Fibroblast of lung (primary cell): ENCODE data around the gene PDE4D. TPM values are rescaled to one million over a fixed set of nuclear protein-coding genes. Genes with fewer than 3 reads are reported as not detected.

Source experiments
- DNase-seq, 2 donors: peaks; one replicate each; pipeline versions ENCODE4 v3.0.0 to v3.0.0-alpha.2; 2010; ENCODE audit warnings: low read depth in 2 of 2
- H2AFZ ChIP-seq: 2 replicates; pipeline ENCODE4 v1.5.1; 2012; ENCODE audit warnings: low read length, control low read depth, inconsistent platforms
- H3K27ac ChIP-seq: 2 replicates; pipeline ENCODE4 v1.5.1; 2011; ENCODE audit warnings: low read length, control low read depth; ENCODE audit not compliant: insufficient read depth
- H3K27me3 ChIP-seq: 2 replicates; pipeline ENCODE4 v1.5.1; 2011; ENCODE audit warnings: mild to moderate bottlenecking, low read length; ENCODE audit not compliant: control insufficient read depth, insufficient read depth
- H3K36me3 ChIP-seq: 2 replicates; pipeline ENCODE4 v1.5.1; 2011; ENCODE audit warnings: low read length; ENCODE audit not compliant: control insufficient read depth, insufficient read depth
- H3K4me1 ChIP-seq: 2 replicates; pipeline ENCODE4 v1.5.1; 2011; ENCODE audit warnings: low read length; ENCODE audit not compliant: control insufficient read depth, insufficient read depth; ENCODE audit errors: extremely low read depth
- H3K4me2 ChIP-seq: 2 replicates; pipeline ENCODE4 v1.5.1; 2011; ENCODE audit warnings: low read length, control low read depth; ENCODE audit not compliant: insufficient read depth; ENCODE audit errors: extremely low read depth
- H3K4me3 ChIP-seq, 4 experiments: fragments of 200-600 bp in 1 of 4; sonication (generic) in 1 of 4; replicated peaks in 1 of 4; 2 replicates each; pipeline ENCODE4 v1.5.1; 2011 to 2016; ENCODE audit warnings: low read length in 4 of 4, low read depth in 3 of 4, mild to moderate bottlenecking in 3 of 4, control low read depth in 2 of 4, inconsistent platforms in 1 of 4, mixed read lengths in 1 of 4; ENCODE audit not compliant: insufficient read depth in 1 of 4; ENCODE audit errors: control extremely low read depth in 1 of 4
- H3K79me2 ChIP-seq: 2 replicates; pipeline ENCODE4 v1.5.1; 2012; ENCODE audit warnings: mild to moderate bottlenecking, low read length, inconsistent platforms; ENCODE audit not compliant: control insufficient read depth, insufficient read depth
- H3K9ac ChIP-seq: 2 replicates; pipeline ENCODE4 v1.5.1; 2011; ENCODE audit warnings: mild to moderate bottlenecking, low read length, control low read depth; ENCODE audit not compliant: insufficient read depth
- H3K9me3 ChIP-seq: 2 replicates; pipeline ENCODE4 v1.5.1; 2012; ENCODE audit warnings: low read depth, low read length; ENCODE audit not compliant: control insufficient read depth, insufficient read depth
- H4K20me1 ChIP-seq: 2 replicates; pipeline ENCODE4 v1.5.1; 2011; ENCODE audit warnings: low read length; ENCODE audit not compliant: control insufficient read depth, insufficient read depth; ENCODE audit errors: extremely low read depth
- CTCF ChIP-seq, 2 donors: IDR thresholded peaks in 1 of 2; conservative IDR thresholded peaks in 1 of 2; 1 replicate in 1 of 2; 2 replicates in 1 of 2; pipeline ENCODE4 v1.5.1; 2011 to 2012; ENCODE audit warnings: low read length in 2 of 2, control low read depth in 1 of 2, inconsistent platforms in 1 of 2, low read depth in 1 of 2, mild to moderate bottlenecking in 1 of 2
- EZH2 ChIP-seq: IDR thresholded peaks from 2 replicates; pipeline ENCODE4 v1.5.1; 2012; ENCODE audit warnings: low read length, control low read depth, mild to moderate bottlenecking; ENCODE audit errors: missing control alignments
- polyA plus RNA-seq, 2 donors: library from polyadenylated mRNA; depleted of rRNA in 1 of 2; stranded (reverse) in 1 of 2; unstranded in 1 of 2; fragments of >200 nt; gene quantifications; 2 replicates each; pipeline ENCODE4 v1.2.1, GENCODE V29; 2011 to 2012; ENCODE audit warnings: missing spikeins in 1 of 2
- total RNA-seq: library from RNA; depleted of rRNA; stranded (reverse); fragments of >200 nt; gene quantifications from 2 replicates; pipeline ENCODE4 v1.2.1, GENCODE V29; 2014

PDE4D gene
- total and polyA plus RNA-seq, 2 donors (not counting 1 experiment from before 2014, with no cell fraction given): 2.1 to 8.3 TPM

GRCh38 chr5:59759600-59760351 is 133.8 kb downstream of the PDE4D start:
- H3K79me2 ChIP-seq: no peaks in the 10 kb centered on the region
- TF ChIP-seq EZH2 (no peak), CTCF (conservative IDR thresholded peaks at IDR 0.05 in 1 of 2, IDR thresholded peaks at IDR 0.05 in 1 of 2; ENCODE audit: low read depth in 1 of 2, low read length in 2 of 2) (no peak)
- no peaks in the 10 kb centered on the region for H4K20me1 ChIP-seq
- peak; percentile 11 to 73 for DNase-seq
- H3K9ac ChIP-seq: no peak overlapping the region
- H3K9me3 ChIP-seq: no peaks in the 10 kb centered on the region
- H3K27ac ChIP-seq: no peak overlapping the region
- no peaks in the 10 kb centered on the region for H3K4me1 ChIP-seq
- H3K27me3 ChIP-seq: no peaks in the 10 kb centered on the region
- H3K4me2 ChIP-seq: no peak overlapping the region
- no peak overlapping the region for H2AFZ ChIP-seq
- no peak overlapping the region for H3K4me3 ChIP-seq
- no peaks in the 10 kb centered on the region for H3K36me3 ChIP-seq

- no peak overlapping the region for H3K9ac ChIP-seq
- no peaks in the 10 kb centered on the region for H3K36me3 ChIP-seq
- no peak for DNase-seq
- no peak overlapping the region for H2AFZ ChIP-seq
- no peak for TF ChIP-seq EZH2
- no peak for TF ChIP-seq CTCF (conservative IDR thresholded peaks at IDR 0.05 in 1 of 2, IDR thresholded peaks at IDR 0.05 in 1 of 2; ENCODE audit: low read depth in 1 of 2, low read length in 2 of 2)
- H3K4me2 ChIP-seq: no peak overlapping the region
- no peaks in the 10 kb centered on the region for H3K9me3 ChIP-seq
- no peaks in the 10 kb centered on the region for H3K27me3 ChIP-seq
- no peaks in the 10 kb centered on the region for H3K4me1 ChIP-seq
- no peaks in the 10 kb centered on the region for H3K79me2 ChIP-seq
- H4K20me1 ChIP-seq: no peaks in the 10 kb centered on the region
- H3K27ac ChIP-seq: no peak overlapping the region
- no peak overlapping the region for H3K4me3 ChIP-seq
These were observed 135.0 kb downstream of the PDE4D start for GRCh38 chr5:59758566-59758965.

GRCh38 chr5:59757442-59757841 is 136.1 kb downstream of the PDE4D start:
- H3K9ac ChIP-seq: no peak overlapping the region
- no peak for TF ChIP-seq EZH2
- H3K36me3 ChIP-seq: no peaks in the 10 kb centered on the region
- H4K20me1 ChIP-seq: no peaks in the 10 kb centered on the region
- H2AFZ ChIP-seq: no peak overlapping the region
- H3K4me1 ChIP-seq: no peaks in the 10 kb centered on the region
- H3K27me3 ChIP-seq: no peaks in the 10 kb centered on the region
- H3K27ac ChIP-seq: no peak overlapping the region
- H3K79me2 ChIP-seq: no peaks in the 10 kb centered on the region
- H3K4me2 ChIP-seq: no peak overlapping the region
- no peak overlapping the region for H3K4me3 ChIP-seq
- DNase-seq: peak; percentile 32 to 38
- H3K9me3 ChIP-seq: no peaks in the 10 kb centered on the region
